ENCODE measurements around the gene RETREG3.

RETREG3 gene

DNA sequence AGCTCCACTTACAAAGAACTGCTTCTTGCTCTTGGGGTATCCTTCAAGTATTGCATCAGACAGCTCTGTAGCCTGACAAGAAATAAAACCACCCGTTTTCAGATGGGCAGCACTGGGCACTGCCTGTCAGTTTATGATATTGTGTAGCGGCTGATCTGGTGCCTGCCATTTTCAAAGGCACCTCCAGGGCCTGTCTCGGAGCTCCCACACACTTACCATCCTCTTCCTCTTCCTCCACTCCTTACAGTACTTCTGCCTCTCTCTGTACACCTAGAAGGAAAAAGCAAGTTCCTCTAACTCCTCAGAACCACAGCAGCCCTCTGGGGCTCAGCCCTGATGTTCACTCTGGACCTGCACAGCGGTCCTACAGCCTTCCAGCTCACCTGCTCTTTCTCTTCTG lies 36.1 kb downstream of the RETREG3 start:
- Histone ChIP-seq H3K27me3 (ENCODE audit: low read length) (no peaks in the 10 kb centered on the region), H3K79me2 (ENCODE audit: insufficient read depth, low read length) (peaks cover 12% of the 10 kb centered on the region; the same call in 1 of the 2 replicates), H3F3A (ENCODE audit: insufficient read depth) (peaks cover 30% of the 10 kb centered on the region), H3K4me3 (ENCODE audit: insufficient read depth, low read length, poor library complexity, severe bottlenecking) (no peak overlapping the region), H3K27ac (ENCODE audit: low read depth, low read length) (no peak overlapping the region), H4K20me1 (ENCODE audit: low read depth, low read length) (no peaks in the 10 kb centered on the region), H3K9me2 (replicated peaks; ENCODE audit: insufficient read depth, low read length) (no peaks in the 10 kb centered on the region), H3K4me2 (ENCODE audit: low read depth, low read length, poor library complexity, severe bottlenecking) (no peak overlapping the region), H3K36me3 (ENCODE audit: low read length) (peaks cover 17% of the 10 kb centered on the region; the same call in 1 of the 2 replicates), H3K9me3 (ENCODE audit: insufficient read depth, low read length) (no peaks in the 10 kb centered on the region), H2AFZ (ENCODE audit: low read depth, low read length, severe bottlenecking) (no peak overlapping the region), H3K9ac (ENCODE audit: low read length) (no peak overlapping the region)
- TF ChIP-seq CTCF (IDR thresholded peaks at IDR 0.05; ENCODE audit: insufficient read depth, low read length, poor library complexity, severe bottlenecking) (no peak), EZH2phosphoT487 (conservative IDR thresholded peaks at IDR 0.05; ENCODE audit: low read length) (no peak)

GRCh38 chr17:42571435-42572225 lies 37.5 kb downstream of the RETREG3 start:
- Histone ChIP-seq H3K9me3 (ENCODE audit: insufficient read depth, low read length) (no peaks in the 10 kb centered on the region), H3K79me2 (ENCODE audit: insufficient read depth, low read length) (peaks cover 15% of the 10 kb centered on the region), H2AFZ (ENCODE audit: low read depth, low read length, severe bottlenecking) (no peak overlapping the region), H3K27me3 (ENCODE audit: low read length) (no peaks in the 10 kb centered on the region), H3K9ac (ENCODE audit: low read length) (no peak overlapping the region), H4K20me1 (ENCODE audit: low read depth, low read length) (no peaks in the 10 kb centered on the region), H3K9me2 (replicated peaks; ENCODE audit: insufficient read depth, low read length) (no peaks in the 10 kb centered on the region), H3K4me3 (ENCODE audit: insufficient read depth, low read length, poor library complexity, severe bottlenecking) (no peak overlapping the region), H3K36me3 (ENCODE audit: low read length) (peaks cover 17% of the 10 kb centered on the region; the same call in 1 of the 2 replicates), H3K27ac (ENCODE audit: low read depth, low read length) (no peak overlapping the region), H3K4me2 (ENCODE audit: low read depth, low read length, poor library complexity, severe bottlenecking) (no peak overlapping the region), H3F3A (ENCODE audit: insufficient read depth) (peaks cover 25% of the 10 kb centered on the region; the same call in 1 of the 2 replicates)
- TF ChIP-seq EZH2phosphoT487 (conservative IDR thresholded peaks at IDR 0.05; ENCODE audit: low read length) (no peak), CTCF (IDR thresholded peaks at IDR 0.05; ENCODE audit: insufficient read depth, low read length, poor library complexity, severe bottlenecking) (no peak)

GRCh38 chr17:42568341-42569111 lies 40.6 kb downstream of the RETREG3 start:
- H3K9ac ChIP-seq (ENCODE audit: low read length), result no peak overlapping the region
- TF ChIP-seq CTCF (IDR thresholded peaks at IDR 0.05; ENCODE audit: insufficient read depth, low read length, poor library complexity, severe bottlenecking) (no peak), EZH2phosphoT487 (conservative IDR thresholded peaks at IDR 0.05; ENCODE audit: low read length) (no peak)
- peaks cover 10% of the 10 kb centered on the region; the same call in 1 of the 2 replicates for H3K36me3 ChIP-seq (ENCODE audit: low read length)
- no peaks in the 10 kb centered on the region for H4K20me1 ChIP-seq (ENCODE audit: low read depth, low read length)
- H3K27ac ChIP-seq (ENCODE audit: low read depth, low read length), result no peak overlapping the region
- H3K79me2 ChIP-seq (ENCODE audit: insufficient read depth, low read length), result peaks cover 20% of the 10 kb centered on the region
- no peaks in the 10 kb centered on the region for H3K9me2 ChIP-seq (replicated peaks; ENCODE audit: insufficient read depth, low read length)
- peaks cover 13% of the 10 kb centered on the region; the same call in 1 of the 2 replicates for H3F3A ChIP-seq (ENCODE audit: insufficient read depth)
- no peaks in the 10 kb centered on the region for H3K27me3 ChIP-seq (ENCODE audit: low read length)
- H3K4me3 ChIP-seq (ENCODE audit: insufficient read depth, low read length, poor library complexity, severe bottlenecking), result no peak overlapping the region
- H3K9me3 ChIP-seq (ENCODE audit: insufficient read depth, low read length), result no peaks in the 10 kb centered on the region
- no peak overlapping the region for H2AFZ ChIP-seq (ENCODE audit: low read depth, low read length, severe bottlenecking)
- no peak overlapping the region for H3K4me2 ChIP-seq (ENCODE audit: low read depth, low read length, poor library complexity, severe bottlenecking)

All from SU-DHL-6 (cell line).